Ascending aorta (tissue), 2 donors: Measurements from ENCODE around the gene RELL2. TPM values are rescaled to one million over a fixed set of nuclear protein-coding genes. Genes with fewer than 3 reads are reported as not detected.

ENCODE experiments used
- DNase-seq, 2 donors: peaks; one replicate each; pipeline ENCODE4 v3.0.0-alpha.2; 2019; ENCODE audit warnings: low spot score in 2 of 2
- H3K27ac ChIP-seq, 2 donors: fragments of 200-600 bp; sonication (generic); one replicate each; pipeline ENCODE4 v1.5.1; 2016 to 2017; ENCODE audit warnings: mild to moderate bottlenecking in 1 of 2
- H3K27me3 ChIP-seq: fragments of 200-600 bp; sonication (generic); one replicate; pipeline ENCODE4 v1.5.1; 2017
- H3K36me3 ChIP-seq, 2 donors: fragments of 200-600 bp; sonication (generic); one replicate each; pipeline ENCODE4 v1.5.1; 2016
- H3K4me1 ChIP-seq, 2 donors: fragments of 200-600 bp; sonication (generic); one replicate each; pipeline ENCODE4 v1.5.1; 2016 to 2017; ENCODE audit warnings: mild to moderate bottlenecking in 1 of 2
- H3K4me3 ChIP-seq, 2 donors: fragments of 200-600 bp; sonication (generic); one replicate each; pipeline ENCODE4 v1.5.1; 2016 to 2017; ENCODE audit warnings: mild to moderate bottlenecking in 1 of 2
- H3K9me3 ChIP-seq, 2 donors: fragments of 200-600 bp; sonication (generic); one replicate each; pipeline ENCODE4 v1.5.1; 2016
- intact Hi-C: fragments of 100-400 bp; cut with DNase I; formaldehyde crosslinking; loops from one replicate; pipeline ENCODE4 v1.15.1; 2023
- total RNA-seq: library from RNA; depleted of rRNA; stranded (reverse); fragments of >200 nt; gene quantifications from one replicate; pipeline ENCODE4 v1.1.0, GENCODE V29; 2016
- TF ChIP-seq, protein P1 (sequence below), 3 experiments: fragments of 200-600 bp in 2 of 3; fragments of 450-650 bp in 1 of 3; sonication (generic) in 2 of 3; IDR thresholded peaks; one replicate each; pipeline ENCODE4 v1.5.1; 2016 to 2019; ENCODE audit warnings: antibody characterized with exemption in 3 of 3, mild to moderate bottlenecking in 1 of 3, moderate library complexity in 1 of 3

The RELL2 gene
- total RNA-seq, 1 donor from 2014 or later, result 1.4 TPM

DNA sequence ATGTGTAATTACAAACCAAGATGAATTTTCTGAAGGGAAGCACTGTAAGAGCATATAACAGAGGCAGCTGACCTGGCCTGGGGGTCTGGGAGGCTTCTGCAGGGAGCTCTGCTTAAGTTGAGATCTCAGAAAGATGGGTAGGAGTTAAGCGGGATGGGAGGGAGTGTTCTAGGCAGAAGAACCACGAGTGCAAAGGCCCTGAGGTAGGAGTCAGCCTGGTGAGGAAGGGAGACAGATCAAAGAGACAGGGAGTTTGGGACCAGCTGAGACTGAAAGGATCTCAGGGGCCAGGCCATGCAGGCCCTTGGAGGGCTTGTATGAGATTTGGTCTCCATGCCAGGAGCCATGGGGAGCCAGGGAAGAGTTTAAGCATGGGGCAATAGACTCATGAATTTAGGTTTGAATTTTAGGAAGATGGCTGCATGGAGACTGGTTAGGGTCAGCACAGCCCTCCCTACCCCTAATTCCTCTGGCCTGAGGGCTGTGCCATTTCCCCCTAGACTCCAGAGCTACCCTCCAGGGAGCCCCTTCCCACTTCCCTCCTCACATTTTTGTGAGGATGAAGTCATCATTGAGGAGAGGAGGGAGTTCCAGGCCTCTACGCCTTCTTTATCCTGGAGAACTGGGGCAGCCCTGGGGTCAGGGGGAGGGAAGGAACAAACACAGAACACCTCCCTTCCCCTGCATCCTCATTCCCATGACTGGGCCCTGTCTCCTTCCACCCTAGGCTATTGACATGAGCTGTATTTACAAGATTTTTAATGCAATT lies 50.0 kb downstream of the RELL2 start:
- intact Hi-C loops, result no loop called here
- Histone ChIP-seq H3K27ac (no peak overlapping the region), H3K4me3 (no peak overlapping the region), H3K36me3 (no peaks in the 10 kb centered on the region), H3K27me3 (no peaks in the 10 kb centered on the region), H3K4me1 (peaks cover 0 to 3% of the 10 kb centered on the region in 2 donors), H3K9me3 (no peaks in the 10 kb centered on the region)
- DNase-seq, result no peak
- TF ChIP-seq, protein P1, sequence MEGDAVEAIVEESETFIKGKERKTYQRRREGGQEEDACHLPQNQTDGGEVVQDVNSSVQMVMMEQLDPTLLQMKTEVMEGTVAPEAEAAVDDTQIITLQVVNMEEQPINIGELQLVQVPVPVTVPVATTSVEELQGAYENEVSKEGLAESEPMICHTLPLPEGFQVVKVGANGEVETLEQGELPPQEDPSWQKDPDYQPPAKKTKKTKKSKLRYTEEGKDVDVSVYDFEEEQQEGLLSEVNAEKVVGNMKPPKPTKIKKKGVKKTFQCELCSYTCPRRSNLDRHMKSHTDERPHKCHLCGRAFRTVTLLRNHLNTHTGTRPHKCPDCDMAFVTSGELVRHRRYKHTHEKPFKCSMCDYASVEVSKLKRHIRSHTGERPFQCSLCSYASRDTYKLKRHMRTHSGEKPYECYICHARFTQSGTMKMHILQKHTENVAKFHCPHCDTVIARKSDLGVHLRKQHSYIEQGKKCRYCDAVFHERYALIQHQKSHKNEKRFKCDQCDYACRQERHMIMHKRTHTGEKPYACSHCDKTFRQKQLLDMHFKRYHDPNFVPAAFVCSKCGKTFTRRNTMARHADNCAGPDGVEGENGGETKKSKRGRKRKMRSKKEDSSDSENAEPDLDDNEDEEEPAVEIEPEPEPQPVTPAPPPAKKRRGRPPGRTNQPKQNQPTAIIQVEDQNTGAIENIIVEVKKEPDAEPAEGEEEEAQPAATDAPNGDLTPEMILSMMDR (IDR thresholded peaks at IDR 0.05), result no peak

Other genes starting within 250 kb of the RELL2 start
- gene PCDHGB4, start 249.3 kb upstream of the RELL2 start, total RNA-seq, result 3.6 TPM
- 3.2 TPM for gene PCDHGA8, start 244.4 kb upstream of the RELL2 start, total RNA-seq
- gene PCDHGB5, start 239.1 kb upstream of the RELL2 start, total RNA-seq, result 19.6 TPM
- 3.2 TPM for gene PCDHGA9, start 234.2 kb upstream of the RELL2 start, total RNA-seq
- gene PCDHGB6, start 229.0 kb upstream of the RELL2 start, total RNA-seq, result 3.9 TPM
- 4.4 TPM for gene PCDHGA10, start 224.0 kb upstream of the RELL2 start, total RNA-seq
- gene PCDHGB7, start 219.3 kb upstream of the RELL2 start, total RNA-seq, result 10.2 TPM
- gene PCDHGA11, start 215.9 kb upstream of the RELL2 start, total RNA-seq, result 5.3 TPM
- 18.5 TPM for gene PCDHGA12, start 206.5 kb upstream of the RELL2 start, total RNA-seq
- 51.4 TPM for gene PCDHGC3, start 161.0 kb upstream of the RELL2 start, total RNA-seq
- 59.3 TPM for gene PCDHGC4, start 152.0 kb upstream of the RELL2 start, total RNA-seq
- 0.11 TPM for gene PCDHGC5, start 147.9 kb upstream of the RELL2 start, total RNA-seq
- gene DIAPH1, start 18.0 kb upstream of the RELL2 start, total RNA-seq, result 65.8 TPM
- 43.4 TPM for gene HDAC3, start 148 bp upstream of the RELL2 start, total RNA-seq
- gene FCHSD1, start 14.4 kb downstream of the RELL2 start, total RNA-seq, result 127 TPM
- gene ARAP3, start 45.2 kb downstream of the RELL2 start, total RNA-seq, result 55.5 TPM
- 165 TPM for gene PCDH1, start 241.4 kb downstream of the RELL2 start, total RNA-seq